Choroid plexus epithelial cell (primary cell): ENCODE data around the gene BRD1.

Source experiments
- DNase-seq: peaks from one replicate; pipeline ENCODE4 v3.0.0-alpha.2; 2010; ENCODE audit warnings: low read depth
- H3K4me3 ChIP-seq: 2 replicates; pipeline ENCODE4 v1.5.1; 2011; ENCODE audit warnings: low read depth, mild to moderate bottlenecking, control low read depth, low read length, moderate library complexity
- CTCF ChIP-seq: conservative IDR thresholded peaks from 2 replicates; pipeline ENCODE4 v1.5.1; 2011; ENCODE audit warnings: low read depth, mild to moderate bottlenecking, control low read depth, inconsistent platforms, low read length, moderate library complexity

BRD1 gene

GRCh38 chr22:49827853-49828598 lies at the start of gene BRD1:
TSS of gene BRD1 (minus strand) at chr22:49827873. CDS start at chr22:49824317, 3,556 bp downstream.
- DNase-seq, result peak; percentile 68
- no peak for TF ChIP-seq CTCF
- peak within 1 kb of the TSS; percentile 72 for H3K4me3 ChIP-seq

- DNase-seq, result no peak
- TF ChIP-seq CTCF, result no peak
- H3K4me3 ChIP-seq, result no peak overlapping the region
These were observed 45.7 kb upstream of the BRD1 start for GRCh38 chr22:49873228-49873940.

DNA sequence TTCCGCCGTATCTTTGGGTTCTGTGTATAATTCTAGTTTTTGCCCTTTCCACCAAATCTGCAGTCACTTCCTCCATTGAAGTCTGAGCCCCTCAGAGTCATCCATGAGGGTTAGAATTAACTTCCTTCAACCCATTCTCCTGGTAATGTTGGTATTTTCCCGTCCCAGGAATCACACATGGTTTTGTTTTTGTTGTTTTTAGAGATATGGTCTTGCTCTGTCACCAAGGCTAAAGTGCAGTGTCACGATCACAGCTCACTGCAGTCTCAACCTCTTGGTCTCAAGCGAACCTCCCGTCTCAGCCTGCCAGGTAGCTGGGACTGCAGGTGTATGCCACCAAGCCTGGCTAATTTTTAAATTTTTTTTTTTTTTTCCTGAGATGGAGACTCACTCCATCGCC lies 44.7 kb upstream of the BRD1 start:
- no peak for TF ChIP-seq CTCF
- H3K4me3 ChIP-seq, result no peak overlapping the region
- no peak for DNase-seq

GRCh38 chr22:49871482-49871881 lies 43.8 kb upstream of the BRD1 start:
- peak; percentile 35 for DNase-seq
- H3K4me3 ChIP-seq, result no peak overlapping the region
- TF ChIP-seq CTCF, result no peak

GRCh38 chr22:49869845-49870712 lies 42.4 kb upstream of the BRD1 start:
- DNase-seq, result no peak
- TF ChIP-seq CTCF, result no peak
- no peak overlapping the region for H3K4me3 ChIP-seq

DNA sequence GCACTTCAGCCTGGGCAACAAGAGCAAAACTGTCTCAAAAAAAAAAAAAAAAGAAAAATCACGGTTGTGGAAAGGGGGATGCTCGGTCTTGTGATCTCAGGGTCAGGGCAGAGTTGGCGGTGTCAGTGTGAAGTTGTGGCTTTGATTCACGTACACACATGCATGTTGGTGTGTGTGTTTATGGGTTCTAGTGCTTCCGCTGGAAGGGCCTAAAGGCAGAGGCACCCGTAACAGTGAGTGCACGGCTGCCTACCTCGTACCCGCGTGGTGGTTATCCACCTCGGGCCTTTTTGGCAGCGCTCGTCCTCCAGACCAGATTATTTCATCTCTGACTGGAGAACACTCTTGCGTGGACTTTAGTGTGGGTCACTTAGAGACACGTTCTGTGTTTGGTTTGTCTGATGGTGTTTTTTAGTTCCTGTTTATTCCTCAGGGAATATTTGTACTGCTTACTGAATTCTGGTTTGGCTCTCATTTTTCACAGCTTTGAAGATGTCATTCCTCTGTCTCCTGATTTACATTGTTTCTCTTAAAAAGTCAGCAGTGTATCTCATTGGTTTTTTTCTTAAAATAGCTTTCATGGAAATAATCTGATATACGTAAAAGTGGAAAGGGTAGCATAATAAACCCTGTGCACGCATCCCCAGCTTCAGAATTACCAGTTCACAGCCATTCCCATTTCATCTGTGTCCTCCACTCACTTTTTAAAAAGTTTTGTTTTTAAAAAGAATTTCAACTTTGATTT lies 41.6 kb upstream of the BRD1 start:
- H3K4me3 ChIP-seq, result no peak overlapping the region
- no peak for TF ChIP-seq CTCF
- no peak for DNase-seq
